WTC11 (cell line): Measurements from ENCODE around the gene DTNBP1. TPM values are rescaled to one million over a fixed set of nuclear protein-coding genes. Genes with fewer than 3 reads are reported as not detected.

Experiments
- ATAC-seq: fragments of 200-7000 bp; cut with Tn5 transposase; 2 replicates; pipeline ENCODE4 v1.10.0; 2021; ENCODE audit warnings: mild to moderate bottlenecking, moderate library complexity
- CTCF ChIA-PET: fragments of 300-600 bp; sonication (Branson Sonifier 250); formaldehyde crosslinking; loops from one replicate; lab custom pipeline; 2021; ENCODE audit warnings: antibody characterized with exemption; lab: Charles Lee
- POLR2A ChIA-PET: fragments of 350-600 bp; sonication (Branson Sonifier 250); formaldehyde crosslinking; loops from one replicate; lab custom pipeline; 2021; ENCODE audit warnings: antibody characterized with exemption; lab: Charles Lee
- DNase-seq: peaks from one replicate; pipeline ENCODE4 v3.0.0; 2021; ENCODE audit warnings: low spot score
- H3K27ac Mint-ChIP-seq: 2 replicates; pipeline ENCODE4 v1.8.0; 2021; ENCODE audit warnings: mixed read lengths
- H3K27me3 Mint-ChIP-seq: 2 replicates; pipeline ENCODE4 v1.8.0; 2021; ENCODE audit warnings: low read depth, mild to moderate bottlenecking, moderate library complexity, mixed read lengths
- H3K36me3 Mint-ChIP-seq: 2 replicates; pipeline ENCODE4 v1.8.0; 2021; ENCODE audit warnings: mixed read lengths
- H3K4me1 Mint-ChIP-seq: 2 replicates; pipeline ENCODE4 v1.8.0; 2022; ENCODE audit warnings: mixed read lengths
- H3K4me3 Mint-ChIP-seq: 2 replicates; pipeline ENCODE4 v1.8.0; 2021; ENCODE audit warnings: mild to moderate bottlenecking, moderate library complexity, mixed read lengths
- H3K9me3 Mint-ChIP-seq: 2 replicates; pipeline ENCODE4 v1.8.0; 2021; ENCODE audit warnings: mixed read lengths
- ESRRA ChIP-seq: sonication (generic); formaldehyde crosslinking; IDR thresholded peaks from 2 replicates; pipeline ENCODE4 v1.8.1; 2022; ENCODE audit warnings: mild to moderate bottlenecking, missing genetic modification reagents, borderline replicate concordance
- ETV6 ChIP-seq: sonication (generic); formaldehyde crosslinking; IDR thresholded peaks from 2 replicates; pipeline ENCODE4 v1.8.1; 2022; ENCODE audit warnings: mild to moderate bottlenecking, missing genetic modification reagents
- FOXJ3 ChIP-seq: sonication (generic); formaldehyde crosslinking; IDR thresholded peaks from 2 replicates; pipeline ENCODE4 v1.9.0; 2021; ENCODE audit warnings: missing genetic modification reagents, mild to moderate bottlenecking, borderline replicate concordance
- FOXK1 ChIP-seq: sonication (generic); formaldehyde crosslinking; IDR thresholded peaks from 2 replicates; pipeline ENCODE4 v1.8.0; 2022; ENCODE audit warnings: mild to moderate bottlenecking, moderate library complexity, missing genetic modification reagents
- GABPB1 ChIP-seq: sonication (generic); formaldehyde crosslinking; IDR thresholded peaks from 2 replicates; pipeline ENCODE4 v1.8.1; 2023; ENCODE audit warnings: mild to moderate bottlenecking, missing genetic modification reagents
- GTF2I ChIP-seq: fragments of 250-450 bp; sonication (Bioruptor Pico); conservative IDR thresholded peaks from 2 replicates; pipeline ENCODE4 v1.4.0; 2021; ENCODE audit warnings: mild to moderate bottlenecking
- RORB ChIP-seq: fragments of 250-450 bp; sonication (Bioruptor Pico); IDR thresholded peaks from 2 replicates; pipeline ENCODE4 v1.9.0; 2021; ENCODE audit warnings: mild to moderate bottlenecking
- TEAD1 ChIP-seq: sonication (generic); formaldehyde crosslinking; IDR thresholded peaks from 2 replicates; pipeline ENCODE4 v1.8.0; 2022; ENCODE audit warnings: mild to moderate bottlenecking, missing genetic modification reagents
- TEAD4 ChIP-seq: sonication (generic); formaldehyde crosslinking; IDR thresholded peaks from 2 replicates; pipeline ENCODE4 v1.8.0; 2022; ENCODE audit warnings: mild to moderate bottlenecking, missing genetic modification reagents
- ZNF121 ChIP-seq: sonication (generic); formaldehyde crosslinking; IDR thresholded peaks from 2 replicates; pipeline ENCODE4 v1.8.0; 2023; ENCODE audit warnings: missing genetic modification reagents
- ZNF138 ChIP-seq: sonication (generic); formaldehyde crosslinking; conservative IDR thresholded peaks from 2 replicates; pipeline ENCODE4 v1.8.1; 2022; ENCODE audit warnings: mild to moderate bottlenecking, moderate library complexity, missing genetic modification reagents
- ZNF263 ChIP-seq: sonication (generic); formaldehyde crosslinking; IDR thresholded peaks from 2 replicates; pipeline ENCODE4 v1.8.1; 2022; ENCODE audit warnings: low read depth, mild to moderate bottlenecking, moderate library complexity, missing genetic modification reagents
- total RNA-seq: library from RNA; stranded (reverse); gene quantifications from 3 replicates; pipeline ENCODE4 v1.2.3, GENCODE V29; 2021
- TF ChIP-seq, protein P1 (sequence below): sonication (generic); formaldehyde crosslinking; IDR thresholded peaks from 2 replicates; pipeline ENCODE4 v1.8.0; 2022; ENCODE audit warnings: mild to moderate bottlenecking, missing genetic modification reagents
- TF ChIP-seq, protein P2 (sequence below): sonication (generic); formaldehyde crosslinking; IDR thresholded peaks from 2 replicates; pipeline ENCODE4 v1.8.1; 2022; ENCODE audit warnings: missing genetic modification reagents, borderline replicate concordance
- TF ChIP-seq, protein P3 (sequence below): sonication (generic); formaldehyde crosslinking; IDR thresholded peaks from 2 replicates; pipeline ENCODE4 v1.8.1; 2023; ENCODE audit warnings: mild to moderate bottlenecking, missing genetic modification reagents
- TF ChIP-seq, protein P4 (sequence below): sonication (generic); formaldehyde crosslinking; IDR thresholded peaks from 2 replicates; pipeline ENCODE4 v1.8.0; 2023; ENCODE audit warnings: missing genetic modification reagents
- TF ChIP-seq, protein P5 (sequence below): fragments of 250-450 bp; sonication (Bioruptor Pico); IDR thresholded peaks from 2 replicates; pipeline ENCODE4 v1.9.0; 2021; ENCODE audit warnings: mild to moderate bottlenecking, borderline replicate concordance

Gene DTNBP1
- total RNA-seq, 1 experiment from 2014 or later, result 15.1 TPM

DNA sequence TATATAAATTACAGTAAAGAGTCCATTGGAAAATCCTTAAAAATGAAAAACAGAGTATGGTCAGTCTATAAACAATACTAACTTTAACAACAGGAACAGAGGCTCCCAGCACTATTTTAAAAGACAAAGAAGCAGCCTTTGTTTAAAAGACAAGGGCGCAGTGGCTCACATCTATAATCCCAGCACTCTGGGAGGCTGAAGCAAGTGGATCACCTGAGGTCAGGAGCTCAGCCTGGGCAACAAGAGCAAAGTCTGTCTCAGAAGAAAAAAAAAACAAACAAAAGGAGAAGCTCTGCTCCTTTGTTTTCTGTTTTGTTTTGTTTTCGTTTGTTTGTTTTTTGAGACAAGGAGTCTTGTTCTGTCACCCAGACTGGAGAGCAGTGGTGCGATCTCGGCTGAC lies 89.4 kb downstream of the DTNBP1 start:
- no peak for DNase-seq
- TF ChIP-seq, protein P1, sequence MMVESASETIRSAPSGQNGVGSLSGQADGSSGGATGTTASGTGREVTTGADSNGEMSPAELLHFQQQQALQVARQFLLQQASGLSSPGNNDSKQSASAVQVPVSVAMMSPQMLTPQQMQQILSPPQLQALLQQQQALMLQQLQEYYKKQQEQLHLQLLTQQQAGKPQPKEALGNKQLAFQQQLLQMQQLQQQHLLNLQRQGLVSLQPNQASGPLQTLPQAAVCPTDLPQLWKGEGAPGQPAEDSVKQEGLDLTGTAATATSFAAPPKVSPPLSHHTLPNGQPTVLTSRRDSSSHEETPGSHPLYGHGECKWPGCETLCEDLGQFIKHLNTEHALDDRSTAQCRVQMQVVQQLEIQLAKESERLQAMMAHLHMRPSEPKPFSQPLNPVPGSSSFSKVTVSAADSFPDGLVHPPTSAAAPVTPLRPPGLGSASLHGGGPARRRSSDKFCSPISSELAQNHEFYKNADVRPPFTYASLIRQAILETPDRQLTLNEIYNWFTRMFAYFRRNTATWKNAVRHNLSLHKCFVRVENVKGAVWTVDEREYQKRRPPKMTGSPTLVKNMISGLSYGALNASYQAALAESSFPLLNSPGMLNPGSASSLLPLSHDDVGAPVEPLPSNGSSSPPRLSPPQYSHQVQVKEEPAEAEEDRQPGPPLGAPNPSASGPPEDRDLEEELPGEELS, result peak; percentile 23; the same call in 1 of the 2 replicates
- TF ChIP-seq GTF2I (no peak), FOXK1 (CRISPR knock-in tag) (no peak), ESRRA (CRISPR knock-in tag) (no peak)
- H3K27me3 Mint-ChIP-seq, result no peaks in the 10 kb centered on the region
- ChIA-PET POLR2A (no interaction called here), CTCF (interaction anchor here (1.4 to 1.6 kb wide), 2 partner anchors 12 to 183 kb away, joined by 3 read pairs; no protein-coding TSS in a partner anchor)
- no peak overlapping the region for H3K4me3 Mint-ChIP-seq
- no peak overlapping the region for H3K27ac Mint-ChIP-seq
- H3K9me3 Mint-ChIP-seq, result peaks cover 4% of the 10 kb centered on the region; the same call in 1 of the 2 replicates
- H3K36me3 Mint-ChIP-seq, result no peaks in the 10 kb centered on the region
- ATAC-seq, result peak; percentile 63
- peaks cover 51% of the 10 kb centered on the region for H3K4me1 Mint-ChIP-seq

DNA sequence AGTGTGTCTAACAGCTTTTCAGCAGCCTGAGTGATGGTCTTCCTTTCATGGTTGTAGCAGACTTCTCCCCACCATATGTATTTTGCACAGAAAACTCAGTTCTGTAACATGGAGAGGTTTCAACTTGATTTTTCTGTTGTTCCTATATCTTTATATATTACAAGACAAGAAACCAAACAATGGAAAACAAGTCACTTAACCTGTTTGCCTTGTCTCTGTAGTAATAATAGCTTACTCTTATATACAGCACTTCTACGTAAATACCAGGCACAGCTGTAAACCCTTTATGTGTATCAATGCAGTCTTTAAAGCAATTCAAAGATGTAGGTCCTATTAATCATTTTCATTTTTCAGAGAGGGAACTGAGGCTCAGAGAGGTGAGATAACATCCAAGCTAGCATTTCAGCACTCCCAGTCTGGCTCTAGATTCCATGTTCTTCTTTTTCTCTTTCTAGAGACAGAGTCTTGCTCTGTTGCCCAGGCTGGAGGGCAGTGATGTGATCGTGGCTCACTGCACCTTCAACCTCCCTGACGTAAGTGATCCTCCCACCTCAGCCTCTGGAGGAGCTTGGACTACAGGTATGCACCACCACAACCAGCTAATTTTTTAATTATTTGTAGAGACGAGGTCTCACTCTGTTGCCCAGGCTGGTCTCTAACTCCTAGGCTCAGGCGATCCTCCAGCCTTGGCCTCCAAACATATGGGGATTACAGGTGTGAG lies 90.4 kb downstream of the DTNBP1 start:
- peak; percentile 92; the same call in 1 of the 2 replicates for TF ChIP-seq ZNF121 (CRISPR knock-in tag)
- TF ChIP-seq, protein P2, sequence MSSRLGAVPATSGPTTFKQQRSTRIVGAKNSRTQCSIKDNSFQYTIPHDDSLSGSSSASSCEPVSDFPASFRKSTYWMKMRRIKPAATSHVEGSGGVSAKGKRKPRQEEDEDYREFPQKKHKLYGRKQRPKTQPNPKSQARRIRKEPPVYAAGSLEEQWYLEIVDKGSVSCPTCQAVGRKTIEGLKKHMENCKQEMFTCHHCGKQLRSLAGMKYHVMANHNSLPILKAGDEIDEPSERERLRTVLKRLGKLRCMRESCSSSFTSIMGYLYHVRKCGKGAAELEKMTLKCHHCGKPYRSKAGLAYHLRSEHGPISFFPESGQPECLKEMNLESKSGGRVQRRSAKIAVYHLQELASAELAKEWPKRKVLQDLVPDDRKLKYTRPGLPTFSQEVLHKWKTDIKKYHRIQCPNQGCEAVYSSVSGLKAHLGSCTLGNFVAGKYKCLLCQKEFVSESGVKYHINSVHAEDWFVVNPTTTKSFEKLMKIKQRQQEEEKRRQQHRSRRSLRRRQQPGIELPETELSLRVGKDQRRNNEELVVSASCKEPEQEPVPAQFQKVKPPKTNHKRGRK (CRISPR knock-in tag), result no peak
- Mint-ChIP-seq H3K4me1 (peaks cover 45% of the 10 kb centered on the region), H3K9me3 (peaks cover 4% of the 10 kb centered on the region; the same call in 1 of the 2 replicates), H3K27ac (no peak overlapping the region), H3K36me3 (no peaks in the 10 kb centered on the region), H3K4me3 (no peak overlapping the region), H3K27me3 (no peaks in the 10 kb centered on the region)
- CTCF ChIA-PET, result interaction anchor here (1.4 kb wide), 2 partner anchors 51 to 182 kb away, joined by 3 to 4 read pairs; no protein-coding TSS in a partner anchor
- no peak for DNase-seq
- POLR2A ChIA-PET, result interaction anchor here (0.6 kb wide), 1 partner anchor 9 kb away, joined by 9 read pairs; no protein-coding TSS in a partner anchor
- ATAC-seq, result no peak

DNA sequence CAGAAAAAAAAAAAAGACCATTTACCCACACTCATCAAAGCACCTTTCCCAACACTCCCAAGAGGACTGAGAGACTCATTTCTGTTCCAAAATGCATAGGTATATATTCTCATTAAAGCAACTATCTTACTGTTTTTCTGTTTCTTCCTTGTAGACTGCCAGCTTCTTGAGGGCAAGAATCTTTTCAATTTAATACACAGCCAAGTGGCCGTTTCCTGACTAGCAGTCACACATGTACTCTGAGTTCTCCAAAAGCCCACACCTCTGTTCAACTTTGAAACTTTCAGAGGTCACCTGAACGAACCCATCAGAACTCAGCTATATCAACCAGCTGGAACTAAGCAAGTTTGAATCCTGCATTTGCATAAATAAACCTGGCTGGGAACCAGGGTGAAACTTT lies 92.7 kb downstream of the DTNBP1 start:
- no peak for ATAC-seq
- POLR2A ChIA-PET, result no interaction called here
- Mint-ChIP-seq H3K27me3 (no peaks in the 10 kb centered on the region), H3K9me3 (peaks cover 4% of the 10 kb centered on the region; the same call in 1 of the 2 replicates), H3K36me3 (no peaks in the 10 kb centered on the region), H3K4me3 (no peak overlapping the region), H3K27ac (no peak overlapping the region), H3K4me1 (peaks cover 37% of the 10 kb centered on the region)
- DNase-seq, result no peak
- CTCF ChIA-PET, result no interaction called here
- TF ChIP-seq ETV6 (CRISPR knock-in tag), result no peak
- TF ChIP-seq ZNF138, result no peak
- TF ChIP-seq TEAD4 (CRISPR knock-in tag), result no peak
- no peak for TF ChIP-seq RORB (CRISPR knock-in tag)
- TF ChIP-seq, protein P3, sequence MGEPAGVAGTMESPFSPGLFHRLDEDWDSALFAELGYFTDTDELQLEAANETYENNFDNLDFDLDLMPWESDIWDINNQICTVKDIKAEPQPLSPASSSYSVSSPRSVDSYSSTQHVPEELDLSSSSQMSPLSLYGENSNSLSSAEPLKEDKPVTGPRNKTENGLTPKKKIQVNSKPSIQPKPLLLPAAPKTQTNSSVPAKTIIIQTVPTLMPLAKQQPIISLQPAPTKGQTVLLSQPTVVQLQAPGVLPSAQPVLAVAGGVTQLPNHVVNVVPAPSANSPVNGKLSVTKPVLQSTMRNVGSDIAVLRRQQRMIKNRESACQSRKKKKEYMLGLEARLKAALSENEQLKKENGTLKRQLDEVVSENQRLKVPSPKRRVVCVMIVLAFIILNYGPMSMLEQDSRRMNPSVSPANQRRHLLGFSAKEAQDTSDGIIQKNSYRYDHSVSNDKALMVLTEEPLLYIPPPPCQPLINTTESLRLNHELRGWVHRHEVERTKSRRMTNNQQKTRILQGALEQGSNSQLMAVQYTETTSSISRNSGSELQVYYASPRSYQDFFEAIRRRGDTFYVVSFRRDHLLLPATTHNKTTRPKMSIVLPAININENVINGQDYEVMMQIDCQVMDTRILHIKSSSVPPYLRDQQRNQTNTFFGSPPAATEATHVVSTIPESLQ, result no peak
- no peak for TF ChIP-seq ZNF263 (CRISPR knock-in tag)
- TF ChIP-seq, protein P4, sequence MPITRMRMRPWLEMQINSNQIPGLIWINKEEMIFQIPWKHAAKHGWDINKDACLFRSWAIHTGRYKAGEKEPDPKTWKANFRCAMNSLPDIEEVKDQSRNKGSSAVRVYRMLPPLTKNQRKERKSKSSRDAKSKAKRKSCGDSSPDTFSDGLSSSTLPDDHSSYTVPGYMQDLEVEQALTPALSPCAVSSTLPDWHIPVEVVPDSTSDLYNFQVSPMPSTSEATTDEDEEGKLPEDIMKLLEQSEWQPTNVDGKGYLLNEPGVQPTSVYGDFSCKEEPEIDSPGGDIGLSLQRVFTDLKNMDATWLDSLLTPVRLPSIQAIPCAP (CRISPR knock-in tag), result no peak
- TF ChIP-seq TEAD1 (CRISPR knock-in tag), result no peak
- TF ChIP-seq FOXK1 (CRISPR knock-in tag), result no peak
- TF ChIP-seq, protein P5, sequence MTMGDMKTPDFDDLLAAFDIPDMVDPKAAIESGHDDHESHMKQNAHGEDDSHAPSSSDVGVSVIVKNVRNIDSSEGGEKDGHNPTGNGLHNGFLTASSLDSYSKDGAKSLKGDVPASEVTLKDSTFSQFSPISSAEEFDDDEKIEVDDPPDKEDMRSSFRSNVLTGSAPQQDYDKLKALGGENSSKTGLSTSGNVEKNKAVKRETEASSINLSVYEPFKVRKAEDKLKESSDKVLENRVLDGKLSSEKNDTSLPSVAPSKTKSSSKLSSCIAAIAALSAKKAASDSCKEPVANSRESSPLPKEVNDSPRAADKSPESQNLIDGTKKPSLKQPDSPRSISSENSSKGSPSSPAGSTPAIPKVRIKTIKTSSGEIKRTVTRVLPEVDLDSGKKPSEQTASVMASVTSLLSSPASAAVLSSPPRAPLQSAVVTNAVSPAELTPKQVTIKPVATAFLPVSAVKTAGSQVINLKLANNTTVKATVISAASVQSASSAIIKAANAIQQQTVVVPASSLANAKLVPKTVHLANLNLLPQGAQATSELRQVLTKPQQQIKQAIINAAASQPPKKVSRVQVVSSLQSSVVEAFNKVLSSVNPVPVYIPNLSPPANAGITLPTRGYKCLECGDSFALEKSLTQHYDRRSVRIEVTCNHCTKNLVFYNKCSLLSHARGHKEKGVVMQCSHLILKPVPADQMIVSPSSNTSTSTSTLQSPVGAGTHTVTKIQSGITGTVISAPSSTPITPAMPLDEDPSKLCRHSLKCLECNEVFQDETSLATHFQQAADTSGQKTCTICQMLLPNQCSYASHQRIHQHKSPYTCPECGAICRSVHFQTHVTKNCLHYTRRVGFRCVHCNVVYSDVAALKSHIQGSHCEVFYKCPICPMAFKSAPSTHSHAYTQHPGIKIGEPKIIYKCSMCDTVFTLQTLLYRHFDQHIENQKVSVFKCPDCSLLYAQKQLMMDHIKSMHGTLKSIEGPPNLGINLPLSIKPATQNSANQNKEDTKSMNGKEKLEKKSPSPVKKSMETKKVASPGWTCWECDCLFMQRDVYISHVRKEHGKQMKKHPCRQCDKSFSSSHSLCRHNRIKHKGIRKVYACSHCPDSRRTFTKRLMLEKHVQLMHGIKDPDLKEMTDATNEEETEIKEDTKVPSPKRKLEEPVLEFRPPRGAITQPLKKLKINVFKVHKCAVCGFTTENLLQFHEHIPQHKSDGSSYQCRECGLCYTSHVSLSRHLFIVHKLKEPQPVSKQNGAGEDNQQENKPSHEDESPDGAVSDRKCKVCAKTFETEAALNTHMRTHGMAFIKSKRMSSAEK, result no peak
- no peak for TF ChIP-seq GABPB1 (CRISPR knock-in tag)
- no peak for TF ChIP-seq FOXJ3 (CRISPR knock-in tag)
